ENCODE results near the gene LDAF1. TPM values are rescaled to one million over a fixed set of nuclear protein-coding genes. Genes with fewer than 3 reads are reported as not detected.

The LDAF1 gene
- total RNA-seq, 1 donor from 2014 or later, result 25.4 TPM

DNA sequence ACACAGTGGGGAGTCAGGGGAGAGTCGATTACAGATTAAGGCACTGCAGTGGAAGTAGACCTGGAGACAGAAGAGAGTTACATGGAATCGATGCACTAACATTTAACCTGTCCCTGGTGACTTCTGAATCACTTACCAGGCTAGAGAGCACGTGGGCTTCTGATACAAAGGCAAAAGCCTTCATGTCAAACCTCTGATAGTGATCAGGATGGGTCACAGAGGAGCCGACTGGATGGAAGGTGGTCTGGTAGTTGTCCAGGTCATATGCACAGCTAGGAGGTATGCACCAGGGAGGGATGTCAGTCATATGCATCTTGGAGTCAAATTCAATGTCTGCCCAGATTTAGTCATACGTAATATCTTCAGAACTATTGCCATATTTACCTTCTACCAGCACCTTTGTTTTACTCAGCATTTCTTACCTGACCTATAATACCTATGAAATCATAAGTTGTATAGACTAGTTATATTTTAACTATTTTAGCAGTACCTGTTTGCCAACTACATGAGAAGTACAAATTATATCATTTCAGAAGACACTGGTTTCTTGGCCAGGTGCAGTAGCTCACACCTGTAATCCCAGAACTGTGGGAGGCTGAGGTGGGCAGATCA lies 41.2 kb downstream of the LDAF1 start:
- TF ChIP-seq, protein P1, sequence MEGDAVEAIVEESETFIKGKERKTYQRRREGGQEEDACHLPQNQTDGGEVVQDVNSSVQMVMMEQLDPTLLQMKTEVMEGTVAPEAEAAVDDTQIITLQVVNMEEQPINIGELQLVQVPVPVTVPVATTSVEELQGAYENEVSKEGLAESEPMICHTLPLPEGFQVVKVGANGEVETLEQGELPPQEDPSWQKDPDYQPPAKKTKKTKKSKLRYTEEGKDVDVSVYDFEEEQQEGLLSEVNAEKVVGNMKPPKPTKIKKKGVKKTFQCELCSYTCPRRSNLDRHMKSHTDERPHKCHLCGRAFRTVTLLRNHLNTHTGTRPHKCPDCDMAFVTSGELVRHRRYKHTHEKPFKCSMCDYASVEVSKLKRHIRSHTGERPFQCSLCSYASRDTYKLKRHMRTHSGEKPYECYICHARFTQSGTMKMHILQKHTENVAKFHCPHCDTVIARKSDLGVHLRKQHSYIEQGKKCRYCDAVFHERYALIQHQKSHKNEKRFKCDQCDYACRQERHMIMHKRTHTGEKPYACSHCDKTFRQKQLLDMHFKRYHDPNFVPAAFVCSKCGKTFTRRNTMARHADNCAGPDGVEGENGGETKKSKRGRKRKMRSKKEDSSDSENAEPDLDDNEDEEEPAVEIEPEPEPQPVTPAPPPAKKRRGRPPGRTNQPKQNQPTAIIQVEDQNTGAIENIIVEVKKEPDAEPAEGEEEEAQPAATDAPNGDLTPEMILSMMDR (conservative IDR thresholded peaks at IDR 0.05), result no peak
- Mint-ChIP-seq H3K4me1 (no peaks in the 10 kb centered on the region), H3K36me3 (ENCODE audit: low read depth) (no peaks in the 10 kb centered on the region), H3K27ac (ENCODE audit: unreplicated experiment) (no peak overlapping the region), H3K9me3 (no peaks in the 10 kb centered on the region), H3K27me3 (ENCODE audit: low read depth) (peaks cover 49% of the 10 kb centered on the region), H3K4me3 (no peak overlapping the region)
- DNase-seq (ENCODE audit: low read depth, low spot score), result no peak

DNA sequence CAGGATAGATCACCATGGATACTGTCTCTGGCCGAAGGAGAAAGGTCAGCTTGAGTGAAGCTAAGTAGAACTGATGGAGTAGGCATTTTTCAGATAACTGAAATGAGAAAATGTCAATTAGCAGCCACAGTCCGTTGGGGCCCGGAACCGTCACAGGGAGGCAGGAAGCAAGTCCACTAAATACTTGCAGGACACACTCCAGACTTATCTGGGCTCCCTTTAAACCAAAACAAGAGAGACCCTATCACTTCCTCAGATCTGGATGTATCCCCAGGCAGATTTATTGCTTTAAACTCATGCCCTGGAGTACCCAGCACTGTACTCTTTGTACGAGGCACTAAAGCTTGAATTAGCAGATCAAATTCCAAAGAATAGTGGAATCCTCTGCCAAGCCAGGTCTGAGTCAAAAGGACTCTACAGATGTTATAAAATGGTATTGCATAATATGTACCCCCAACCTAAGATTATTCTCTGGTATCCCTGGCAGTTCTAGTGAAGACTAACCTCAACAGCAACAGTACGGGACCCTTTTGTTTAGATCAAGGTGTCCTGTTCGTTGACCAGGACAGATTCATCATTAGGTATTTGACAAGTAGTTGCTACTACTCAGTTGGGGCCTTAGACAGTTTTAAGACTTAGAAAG lies 44.8 kb downstream of the LDAF1 start:
- H3K27me3 Mint-ChIP-seq (ENCODE audit: low read depth), result peaks cover 48% of the 10 kb centered on the region
- no peak overlapping the region for H3K27ac Mint-ChIP-seq (ENCODE audit: unreplicated experiment)
- no peaks in the 10 kb centered on the region for H3K36me3 Mint-ChIP-seq (ENCODE audit: low read depth)
- H3K9me3 Mint-ChIP-seq, result no peaks in the 10 kb centered on the region
- H3K4me1 Mint-ChIP-seq, result no peaks in the 10 kb centered on the region
- TF ChIP-seq, protein P1 (conservative IDR thresholded peaks at IDR 0.05), result no peak
- no peak overlapping the region for H3K4me3 Mint-ChIP-seq
- DNase-seq (ENCODE audit: low read depth, low spot score), result no peak

DNA sequence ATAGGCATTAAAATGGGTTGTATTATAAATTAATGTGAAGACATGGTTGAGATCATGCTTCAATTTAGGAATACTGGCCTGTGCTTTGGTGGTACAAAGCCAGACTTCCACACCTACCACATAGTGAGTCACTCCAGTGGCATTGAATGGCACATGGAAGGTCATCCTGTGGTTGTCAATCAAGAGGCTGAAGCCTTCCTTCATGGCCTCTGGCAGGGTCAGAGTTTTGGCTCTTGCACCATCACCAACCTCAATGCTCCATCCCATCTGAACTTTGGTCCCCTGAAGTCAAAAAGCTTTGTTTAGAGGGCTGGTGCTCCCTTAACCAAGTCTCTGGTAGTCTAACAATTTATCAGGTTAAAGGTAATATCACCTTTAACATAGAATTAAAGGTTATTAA lies 46.8 kb downstream of the LDAF1 start:
- no peak for DNase-seq (ENCODE audit: low read depth, low spot score)
- Mint-ChIP-seq H3K27me3 (ENCODE audit: low read depth) (peaks cover 37% of the 10 kb centered on the region), H3K36me3 (ENCODE audit: low read depth) (no peaks in the 10 kb centered on the region), H3K27ac (ENCODE audit: unreplicated experiment) (no peak overlapping the region), H3K9me3 (no peaks in the 10 kb centered on the region), H3K4me3 (no peak overlapping the region), H3K4me1 (no peaks in the 10 kb centered on the region)
- TF ChIP-seq, protein P1 (conservative IDR thresholded peaks at IDR 0.05), result no peak

DNA sequence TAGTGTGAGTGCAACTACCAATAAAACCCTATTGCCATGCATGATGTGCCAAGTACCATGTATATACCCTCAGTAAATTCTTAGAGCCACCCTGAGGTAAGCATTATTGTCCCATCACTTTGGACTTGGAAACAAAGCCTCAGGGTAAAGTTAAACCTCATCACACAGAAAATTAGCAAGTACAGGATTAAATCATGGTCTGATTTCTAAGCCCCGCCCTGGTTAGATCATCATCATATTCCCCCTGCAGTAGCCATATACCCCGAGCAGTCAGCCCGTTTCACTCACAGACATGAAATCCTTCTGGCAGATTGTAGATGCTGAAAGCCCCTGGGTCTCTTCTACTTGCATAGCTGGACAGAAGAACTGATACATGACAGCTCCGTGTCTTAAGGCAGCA lies 48.1 kb downstream of the LDAF1 start:
- no peaks in the 10 kb centered on the region for H3K4me1 Mint-ChIP-seq
- TF ChIP-seq, protein P1 (conservative IDR thresholded peaks at IDR 0.05), result no peak
- no peaks in the 10 kb centered on the region for H3K9me3 Mint-ChIP-seq
- H3K27me3 Mint-ChIP-seq (ENCODE audit: low read depth), result peaks cover 27% of the 10 kb centered on the region
- H3K27ac Mint-ChIP-seq (ENCODE audit: unreplicated experiment), result no peak overlapping the region
- DNase-seq (ENCODE audit: low read depth, low spot score), result no peak
- H3K36me3 Mint-ChIP-seq (ENCODE audit: low read depth), result no peaks in the 10 kb centered on the region
- no peak overlapping the region for H3K4me3 Mint-ChIP-seq

DNA sequence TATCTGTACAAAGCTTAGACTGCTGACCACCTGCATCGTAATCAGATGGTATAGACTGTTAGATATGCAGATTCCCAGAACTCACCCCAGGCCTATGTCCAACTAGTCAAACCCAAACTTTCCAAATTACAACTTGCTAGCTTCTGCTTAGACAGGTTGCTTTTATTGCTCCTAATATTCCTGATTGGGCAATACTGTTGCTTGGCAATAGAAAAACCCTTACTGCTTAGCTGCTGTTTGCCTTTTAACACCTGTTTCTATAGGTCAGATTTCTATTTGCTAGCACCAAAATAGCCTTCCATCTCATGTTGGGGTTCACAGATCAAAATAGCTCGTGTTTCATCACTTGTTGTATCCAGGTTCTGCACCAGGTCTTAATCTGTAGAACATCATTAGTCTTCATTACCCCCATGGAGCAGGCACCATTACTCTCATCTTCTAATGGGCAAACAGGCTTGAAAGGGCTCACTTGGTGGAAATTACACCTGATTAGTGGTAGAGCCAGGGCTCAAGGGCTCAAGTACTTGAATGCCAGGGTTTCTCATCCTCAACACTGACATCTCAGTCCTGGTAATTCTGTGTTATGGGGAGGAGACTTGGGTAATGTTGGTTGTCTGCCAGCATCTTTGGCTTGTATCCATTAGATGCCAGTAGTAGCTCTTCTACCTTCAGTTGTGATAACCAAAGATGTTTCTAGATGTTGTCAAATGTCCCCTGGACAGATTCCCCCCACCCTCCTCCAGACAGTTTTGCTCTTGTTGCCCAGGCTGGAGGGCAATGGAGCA lies 50.2 kb downstream of the LDAF1 start:
- no peaks in the 10 kb centered on the region for H3K9me3 Mint-ChIP-seq
- DNase-seq (ENCODE audit: low read depth, low spot score), result no peak
- no peaks in the 10 kb centered on the region for H3K36me3 Mint-ChIP-seq (ENCODE audit: low read depth)
- no peak overlapping the region for H3K27ac Mint-ChIP-seq (ENCODE audit: unreplicated experiment)
- TF ChIP-seq, protein P1 (conservative IDR thresholded peaks at IDR 0.05), result no peak
- no peak overlapping the region for H3K4me3 Mint-ChIP-seq
- H3K27me3 Mint-ChIP-seq (ENCODE audit: low read depth), result peaks cover 16% of the 10 kb centered on the region
- no peaks in the 10 kb centered on the region for H3K4me1 Mint-ChIP-seq
